ENCODE measurements around the gene GABARAPL2.

The GABARAPL2 gene

GRCh38 chr16:75593825-75594820, 27.9 kb downstream of the GABARAPL2 start:
- no peak for DNase-seq (ENCODE audit: low spot score)
- TF ChIP-seq CTCF (IDR thresholded peaks at IDR 0.05; ENCODE audit: extremely low read depth, missing control alignments): no peak

GRCh38 chr16:75599452-75600277, 33.5 kb downstream of the GABARAPL2 start:
- DNase-seq (ENCODE audit: low spot score): no peak
- TF ChIP-seq CTCF (IDR thresholded peaks at IDR 0.05; ENCODE audit: extremely low read depth, missing control alignments): no peak

- DNase-seq (ENCODE audit: low spot score): no peak
- no peak for TF ChIP-seq CTCF (IDR thresholded peaks at IDR 0.05; ENCODE audit: extremely low read depth, missing control alignments)
Measured at GRCh38 chr16:75603241-75603640, 37.1 kb downstream of the GABARAPL2 start.

GRCh38 chr16:75606507-75606906, 40.3 kb downstream of the GABARAPL2 start:
- no peak for TF ChIP-seq CTCF (IDR thresholded peaks at IDR 0.05; ENCODE audit: extremely low read depth, missing control alignments)

GRCh38 chr16:75614066-75614897, 48.1 kb downstream of the GABARAPL2 start:
- no peak for DNase-seq (ENCODE audit: low spot score)
- TF ChIP-seq CTCF (IDR thresholded peaks at IDR 0.05; ENCODE audit: extremely low read depth, missing control alignments): no peak

More at GRCh38 chr16:75606507-75606906, 40.3 kb downstream of the GABARAPL2 start:
- no peak for DNase-seq (ENCODE audit: low spot score)

DNA sequence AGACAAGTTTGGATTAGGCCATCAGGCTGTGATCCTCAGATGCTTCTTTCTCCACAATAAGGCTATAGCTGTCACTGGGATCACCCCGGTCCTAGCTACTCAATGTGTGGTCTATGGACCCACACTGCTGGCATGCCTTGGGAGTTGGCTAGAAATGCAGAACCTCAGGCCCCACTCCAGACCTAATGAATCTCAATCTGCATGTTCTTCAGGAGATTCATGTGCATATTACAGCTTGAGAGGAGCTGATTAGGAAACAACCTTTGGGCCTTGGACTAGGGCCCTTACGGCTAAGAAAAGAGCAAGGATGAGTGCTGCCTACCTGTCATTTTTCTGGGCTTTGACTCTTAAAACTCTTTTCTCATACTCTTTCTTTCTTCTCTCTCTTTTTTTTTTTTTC, 49.4 kb downstream of the GABARAPL2 start:
- no peak for DNase-seq (ENCODE audit: low spot score)
- no peak for TF ChIP-seq CTCF (IDR thresholded peaks at IDR 0.05; ENCODE audit: extremely low read depth, missing control alignments)

Measured in GM20000 (cell line).